Skeletal muscle cell (primary cell): ENCODE results near the gene ARHGAP33.
"Not testable (repeated sequence)": the region's sequence is repeated elsewhere in the genome, so short reads cannot be mapped to it uniquely, and the experiment has no call there.

Experiments
- DNase-seq: peaks from one replicate; pipeline ENCODE4 v3.0.0-alpha.2; 2010; ENCODE audit warnings: low read depth
- H3K4me3 ChIP-seq: 2 replicates; pipeline ENCODE4 v1.5.1; 2011; ENCODE audit warnings: low read depth, mild to moderate bottlenecking, control low read depth, low read length, moderate library complexity

Gene ARHGAP33

GRCh38 chr19:35752746-35753350, 22.5 kb upstream of the ARHGAP33 start:
- no peak overlapping the region for H3K4me3 ChIP-seq
- DNase-seq: no peak

GRCh38 chr19:35753634-35754369, 21.6 kb upstream of the ARHGAP33 start:
- DNase-seq: no peak
- no peak overlapping the region for H3K4me3 ChIP-seq

GRCh38 chr19:35754370-35755130, 20.8 kb upstream of the ARHGAP33 start:
- DNase-seq: no peak
- peak overlapping the region; percentile 33 for H3K4me3 ChIP-seq

GRCh38 chr19:35755131-35755549, 20.2 kb upstream of the ARHGAP33 start:
- DNase-seq: no peak
- H3K4me3 ChIP-seq: peak overlapping the region; percentile 33

GRCh38 chr19:35755550-35756376, 19.6 kb upstream of the ARHGAP33 start:
- peak; percentile 77 for DNase-seq
- peak overlapping the region; percentile 81 for H3K4me3 ChIP-seq

- DNase-seq: no peak
- peak within 1 kb of the TSS; percentile 81 for H3K4me3 ChIP-seq
Observed at GRCh38 chr19:35756377-35757230, 18.8 kb upstream of the ARHGAP33 start, which contains the start of gene HSPB6. TSS of gene HSPB6 (minus strand) at chr19:35757029. CDS start at chr19:35757008, 21 bp downstream.

GRCh38 chr19:35757231-35757748, 18.1 kb upstream of the ARHGAP33 start:
- H3K4me3 ChIP-seq: peak overlapping the region; percentile 81
- DNase-seq: peak; percentile 98

GRCh38 chr19:35757749-35758608, 17.4 kb upstream of the ARHGAP33 start, which contains the start of gene PROSER3:
TSS of gene PROSER3 (plus strand) at chr19:35758176. CDS start at chr19:35758216, 40 bp downstream.
- peak; percentile 98 for DNase-seq
- H3K4me3 ChIP-seq: peak within 1 kb of the TSS; percentile 81

GRCh38 chr19:35759697-35760096, 15.7 kb upstream of the ARHGAP33 start:
- DNase-seq: no peak
- H3K4me3 ChIP-seq: no peak overlapping the region

- H3K4me3 ChIP-seq: no peak overlapping the region
- DNase-seq: no peak
Observed at GRCh38 chr19:35760711-35761349, 14.5 kb upstream of the ARHGAP33 start.

GRCh38 chr19:35764432-35765315, 10.7 kb upstream of the ARHGAP33 start:
- no peak for DNase-seq
- no peak overlapping the region for H3K4me3 ChIP-seq

GRCh38 chr19:35766571-35767104, 8.7 kb upstream of the ARHGAP33 start:
- no peak overlapping the region for H3K4me3 ChIP-seq

GRCh38 chr19:35767288-35768081, 7.9 kb upstream of the ARHGAP33 start:
- no peak overlapping the region for H3K4me3 ChIP-seq
- no peak for DNase-seq

More at GRCh38 chr19:35766571-35767104, 8.7 kb upstream of the ARHGAP33 start:
- DNase-seq: no peak

- no peak for DNase-seq
- H3K4me3 ChIP-seq: no peak overlapping the region
Observed at GRCh38 chr19:35768082-35768421, 7.3 kb upstream of the ARHGAP33 start.

GRCh38 chr19:35772362-35772761, 3.0 kb upstream of the ARHGAP33 start:
- DNase-seq, H3K4me3 ChIP-seq: not testable (repeated sequence)
